PC-9 (cell line): ENCODE data around the gene NLRC3. TPM values are rescaled to one million over a fixed set of nuclear protein-coding genes. Genes with fewer than 3 reads are reported as not detected.

Source experiments
- BruUV-seq: library from RNA; stranded (reverse); fragments of 400-500 nt; replicated peaks from 2 replicates; lab custom pipeline; 2021; lab: Mats Ljungman, UMichigan
- CTCF ChIA-PET: fragments of 300-600 bp; sonication (Branson Sonifier 250); formaldehyde crosslinking; loops from one replicate; lab custom pipeline; 2022; ENCODE audit warnings: antibody characterized with exemption; lab: Charles Lee
- POLR2A ChIA-PET: fragments of 300-600 bp; sonication (Branson Sonifier 250); formaldehyde crosslinking; loops from one replicate; lab custom pipeline; 2022; ENCODE audit warnings: antibody characterized with exemption; ENCODE audit not compliant: unreplicated experiment; lab: Charles Lee
- DNase-seq, 2 experiments: peaks; one replicate each; pipeline versions ENCODE4 v3.0.0 to v3.0.0-alpha.2; 2015 to 2022; ENCODE audit warnings: mixed read lengths in 1 of 2
- H2AFZ ChIP-seq: fragments of 200-600 bp; sonication (generic); 2 replicates; pipeline ENCODE4 v1.8.1; 2017; ENCODE audit warnings: antibody characterized with exemption
- H3F3A ChIP-seq: fragments of 200-600 bp; sonication (generic); 2 replicates; pipeline ENCODE4 v1.8.1; 2017; ENCODE audit warnings: antibody characterized with exemption, mild to moderate bottlenecking, low read depth; ENCODE audit not compliant: insufficient read depth
- H3K27ac ChIP-seq: fragments of 200-600 bp; sonication (generic); 2 replicates; pipeline ENCODE4 v1.6.1; 2016; ENCODE audit warnings: mixed run types
- H3K27me3 ChIP-seq: fragments of 200-600 bp; sonication (generic); 2 replicates; pipeline ENCODE4 v1.6.1; 2016; ENCODE audit warnings: low read depth, mixed run types; ENCODE audit not compliant: insufficient read depth
- H3K36me3 ChIP-seq: fragments of 200-600 bp; sonication (generic); 2 replicates; pipeline ENCODE4 v1.6.1; 2016; ENCODE audit warnings: low read depth, mixed run types
- H3K4me1 ChIP-seq: fragments of 200-600 bp; sonication (generic); replicated peaks from 2 replicates; pipeline ENCODE4 v1.6.1; 2016; ENCODE audit warnings: mixed run types; ENCODE audit not compliant: insufficient read depth
- H3K4me2 ChIP-seq: fragments of 200-600 bp; sonication (generic); 2 replicates; pipeline ENCODE4 v1.6.1; 2017; ENCODE audit warnings: mixed run types
- H3K4me3 ChIP-seq: fragments of 200-600 bp; sonication (generic); 2 replicates; pipeline ENCODE4 v1.6.1; 2016; ENCODE audit warnings: mixed run types
- H3K79me2 ChIP-seq: fragments of 200-600 bp; sonication (generic); 2 replicates; pipeline ENCODE4 v1.6.1; 2017; ENCODE audit warnings: low read depth, mixed run types
- H3K9me2 ChIP-seq: fragments of 200-600 bp; sonication (generic); 2 replicates; pipeline ENCODE4 v1.8.1; 2017; ENCODE audit warnings: mild to moderate bottlenecking; ENCODE audit not compliant: insufficient read depth
- H3K9me3 ChIP-seq: fragments of 200-600 bp; sonication (generic); 2 replicates; pipeline ENCODE4 v1.8.1; 2016; ENCODE audit warnings: low read depth; ENCODE audit not compliant: insufficient read depth
- H4K20me1 ChIP-seq: fragments of 200-600 bp; sonication (generic); 2 replicates; pipeline ENCODE4 v1.8.1; 2017; ENCODE audit not compliant: insufficient read depth
- CTCF ChIP-seq: fragments of 200-600 bp; sonication (generic); conservative IDR thresholded peaks from 2 replicates; pipeline ENCODE4 v1.6.1; 2017; ENCODE audit warnings: mixed run types, antibody characterized with exemption, mild to moderate bottlenecking, moderate library complexity
- EZH2 ChIP-seq: fragments of 200-600 bp; sonication (generic); IDR thresholded peaks from 2 replicates; pipeline ENCODE4 v1.8.0; 2017; ENCODE audit warnings: antibody characterized with exemption, low read depth
- intact Hi-C: fragments of 100-400 bp; cut with micrococcal nuclease; formaldehyde crosslinking; loops from one replicate; pipeline ENCODE4 v1.10.0; 2022; ENCODE audit not compliant: unreplicated experiment
- total RNA-seq: library from RNA; stranded (reverse); gene quantifications from 2 replicates; pipeline ENCODE4 v1.2.3, GENCODE V29; 2021

Gene NLRC3
- total RNA-seq, 1 experiment from 2014 or later: not detected

- intact Hi-C loops: no loop called here
- Histone ChIP-seq H3K9me2 (no peaks in the 10 kb centered on the region), H3K9me3 (no peaks in the 10 kb centered on the region), H2AFZ (no peak overlapping the region), H3K27ac (no peak overlapping the region), H3K4me1 (no peaks in the 10 kb centered on the region), H3K79me2 (no peaks in the 10 kb centered on the region), H3F3A (no peaks in the 10 kb centered on the region), H3K36me3 (no peaks in the 10 kb centered on the region), H3K27me3 (no peaks in the 10 kb centered on the region), H3K4me3 (no peak overlapping the region), H3K4me2 (no peak overlapping the region), H4K20me1 (no peaks in the 10 kb centered on the region)
- ChIA-PET CTCF (no interaction called here), POLR2A (no interaction called here)
- no TSS peak for BruUV-seq
- TF ChIP-seq EZH2 (no peak), CTCF (no peak)
- no peak for DNase-seq
These were observed 35.6 kb downstream of the NLRC3 start for GRCh38 chr16:3541527-3542155.

- no peaks in the 10 kb centered on the region for H3K9me2 ChIP-seq
- H3K4me1 ChIP-seq: no peaks in the 10 kb centered on the region
- no peaks in the 10 kb centered on the region for H3K79me2 ChIP-seq
- CTCF ChIA-PET: no interaction called here
- no peak for DNase-seq
- no peak overlapping the region for H3K27ac ChIP-seq
- H3K27me3 ChIP-seq: no peaks in the 10 kb centered on the region
- POLR2A ChIA-PET: no interaction called here
- H3K4me2 ChIP-seq: no peak overlapping the region
- no peaks in the 10 kb centered on the region for H3K9me3 ChIP-seq
- H3K4me3 ChIP-seq: no peak overlapping the region
- H3K36me3 ChIP-seq: no peaks in the 10 kb centered on the region
- no peak overlapping the region for H2AFZ ChIP-seq
- H3F3A ChIP-seq: no peaks in the 10 kb centered on the region
- BruUV-seq: no TSS peak
- no peak for TF ChIP-seq EZH2
- TF ChIP-seq CTCF: no peak
- intact Hi-C loops: no loop called here
- no peaks in the 10 kb centered on the region for H4K20me1 ChIP-seq
These were observed 39.0 kb downstream of the NLRC3 start for GRCh38 chr16:3538222-3538621.

- intact Hi-C loops: no loop called here
- H3K4me3 ChIP-seq: no peak overlapping the region
- no TSS peak for BruUV-seq
- no peaks in the 10 kb centered on the region for H4K20me1 ChIP-seq
- no peak overlapping the region for H3K27ac ChIP-seq
- no peaks in the 10 kb centered on the region for H3K9me3 ChIP-seq
- no peaks in the 10 kb centered on the region for H3K27me3 ChIP-seq
- H2AFZ ChIP-seq: no peak overlapping the region
- H3F3A ChIP-seq: no peaks in the 10 kb centered on the region
- H3K4me1 ChIP-seq: no peaks in the 10 kb centered on the region
- POLR2A ChIA-PET: no interaction called here
- TF ChIP-seq CTCF (no peak), EZH2 (no peak)
- no peak overlapping the region for H3K4me2 ChIP-seq
- H3K9me2 ChIP-seq: no peaks in the 10 kb centered on the region
- H3K36me3 ChIP-seq: no peaks in the 10 kb centered on the region
- DNase-seq: no peak
- H3K79me2 ChIP-seq: no peaks in the 10 kb centered on the region
- CTCF ChIA-PET: interaction anchor here (0.6 kb wide), 1 partner anchor 16 kb away, joined by 3 read pairs; no protein-coding TSS in a partner anchor
These were observed 40.4 kb downstream of the NLRC3 start for GRCh38 chr16:3536851-3537250.
